Ascending aorta (tissue), 2 donors: ENCODE results near the gene CCT7. TPM values are rescaled to one million over a fixed set of nuclear protein-coding genes. Genes with fewer than 3 reads are reported as not detected.

ENCODE experiments used
- DNase-seq, 2 donors: peaks; one replicate each; pipeline ENCODE4 v3.0.0-alpha.2; 2019; ENCODE audit warnings: low spot score in 2 of 2
- H3K27ac ChIP-seq, 2 donors: fragments of 200-600 bp; sonication (generic); one replicate each; pipeline ENCODE4 v1.5.1; 2016 to 2017; ENCODE audit warnings: mild to moderate bottlenecking in 1 of 2
- H3K27me3 ChIP-seq: fragments of 200-600 bp; sonication (generic); one replicate; pipeline ENCODE4 v1.5.1; 2017
- H3K36me3 ChIP-seq, 2 donors: fragments of 200-600 bp; sonication (generic); one replicate each; pipeline ENCODE4 v1.5.1; 2016
- H3K4me1 ChIP-seq, 2 donors: fragments of 200-600 bp; sonication (generic); one replicate each; pipeline ENCODE4 v1.5.1; 2016 to 2017; ENCODE audit warnings: mild to moderate bottlenecking in 1 of 2
- H3K4me3 ChIP-seq, 2 donors: fragments of 200-600 bp; sonication (generic); one replicate each; pipeline ENCODE4 v1.5.1; 2016 to 2017; ENCODE audit warnings: mild to moderate bottlenecking in 1 of 2
- H3K9me3 ChIP-seq, 2 donors: fragments of 200-600 bp; sonication (generic); one replicate each; pipeline ENCODE4 v1.5.1; 2016
- intact Hi-C: fragments of 100-400 bp; cut with DNase I; formaldehyde crosslinking; loops from one replicate; pipeline ENCODE4 v1.15.1; 2023
- total RNA-seq: library from RNA; depleted of rRNA; stranded (reverse); fragments of >200 nt; gene quantifications from one replicate; pipeline ENCODE4 v1.1.0, GENCODE V29; 2016
- TF ChIP-seq, protein P1 (sequence below), 3 experiments: fragments of 200-600 bp in 2 of 3; fragments of 450-650 bp in 1 of 3; sonication (generic) in 2 of 3; IDR thresholded peaks; one replicate each; pipeline ENCODE4 v1.5.1; 2016 to 2019; ENCODE audit warnings: antibody characterized with exemption in 3 of 3, mild to moderate bottlenecking in 1 of 3, moderate library complexity in 1 of 3

The CCT7 gene
- total RNA-seq, 1 donor from 2014 or later: 226 TPM

DNA sequence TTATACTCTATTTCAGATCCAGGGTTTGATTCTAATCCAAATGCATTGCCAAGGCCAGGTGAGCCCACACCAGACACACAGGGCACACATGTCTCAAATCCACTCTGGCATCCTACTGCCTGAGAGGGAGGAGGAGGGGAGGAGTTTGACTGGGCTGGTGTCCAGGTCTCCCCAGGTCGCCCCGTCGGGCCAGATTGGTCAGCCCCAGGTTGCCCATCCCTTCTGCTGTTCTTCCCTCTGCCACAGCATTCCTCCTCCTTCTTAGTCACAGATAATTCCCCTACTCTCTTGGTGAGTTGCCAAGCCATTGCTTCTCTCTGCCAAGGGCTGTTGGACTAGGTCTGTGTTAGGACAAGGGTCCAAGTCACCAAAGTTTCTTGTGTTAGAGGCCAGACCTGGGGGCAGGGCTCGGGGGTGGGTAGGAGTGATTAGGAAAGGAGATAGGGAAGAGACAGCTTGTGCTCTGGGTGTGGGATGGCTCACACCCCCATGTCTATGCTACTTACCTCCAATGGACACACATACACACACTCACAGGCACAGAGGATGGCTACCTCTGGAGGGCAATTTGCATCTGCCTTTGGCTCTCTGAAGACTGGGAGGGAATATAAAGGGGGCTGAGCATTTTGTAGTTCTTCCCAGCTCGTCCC is 61.8 kb downstream of the CCT7 start:
- no peak overlapping the region for H3K4me3 ChIP-seq
- peaks cover 0 to 3% of the 10 kb centered on the region in 2 donors for H3K4me1 ChIP-seq
- TF ChIP-seq, protein P1, sequence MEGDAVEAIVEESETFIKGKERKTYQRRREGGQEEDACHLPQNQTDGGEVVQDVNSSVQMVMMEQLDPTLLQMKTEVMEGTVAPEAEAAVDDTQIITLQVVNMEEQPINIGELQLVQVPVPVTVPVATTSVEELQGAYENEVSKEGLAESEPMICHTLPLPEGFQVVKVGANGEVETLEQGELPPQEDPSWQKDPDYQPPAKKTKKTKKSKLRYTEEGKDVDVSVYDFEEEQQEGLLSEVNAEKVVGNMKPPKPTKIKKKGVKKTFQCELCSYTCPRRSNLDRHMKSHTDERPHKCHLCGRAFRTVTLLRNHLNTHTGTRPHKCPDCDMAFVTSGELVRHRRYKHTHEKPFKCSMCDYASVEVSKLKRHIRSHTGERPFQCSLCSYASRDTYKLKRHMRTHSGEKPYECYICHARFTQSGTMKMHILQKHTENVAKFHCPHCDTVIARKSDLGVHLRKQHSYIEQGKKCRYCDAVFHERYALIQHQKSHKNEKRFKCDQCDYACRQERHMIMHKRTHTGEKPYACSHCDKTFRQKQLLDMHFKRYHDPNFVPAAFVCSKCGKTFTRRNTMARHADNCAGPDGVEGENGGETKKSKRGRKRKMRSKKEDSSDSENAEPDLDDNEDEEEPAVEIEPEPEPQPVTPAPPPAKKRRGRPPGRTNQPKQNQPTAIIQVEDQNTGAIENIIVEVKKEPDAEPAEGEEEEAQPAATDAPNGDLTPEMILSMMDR (IDR thresholded peaks at IDR 0.05): no peak
- intact Hi-C loops: no loop called here
- H3K9me3 ChIP-seq: no peaks in the 10 kb centered on the region
- H3K36me3 ChIP-seq: no peaks in the 10 kb centered on the region
- no peak for DNase-seq
- no peak overlapping the region for H3K27ac ChIP-seq
- H3K27me3 ChIP-seq: peaks cover 29% of the 10 kb centered on the region

DNA sequence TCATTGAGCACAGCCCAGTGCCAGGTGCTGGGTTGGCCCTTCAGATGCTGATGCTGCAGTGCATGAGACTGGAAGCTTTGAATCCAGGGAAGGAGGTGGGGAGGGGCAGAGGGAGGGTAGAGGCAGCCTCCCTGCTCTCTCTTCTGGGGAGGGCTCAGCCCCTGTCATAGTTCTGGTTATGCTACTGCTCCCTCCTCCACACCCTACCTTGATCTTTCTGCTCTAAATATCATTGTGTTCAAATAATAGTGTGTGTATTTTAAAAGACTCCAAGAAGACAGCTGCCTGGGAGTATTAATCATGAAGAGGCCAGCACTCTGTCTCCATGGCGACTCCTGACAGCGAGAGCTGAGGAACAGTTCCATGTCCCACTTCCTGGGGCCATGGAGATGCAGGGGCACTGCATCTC is 63.0 kb downstream of the CCT7 start:
- Histone ChIP-seq H3K27ac (no peak overlapping the region), H3K27me3 (peaks cover 21% of the 10 kb centered on the region), H3K4me3 (no peak overlapping the region), H3K4me1 (peaks cover 0 to 3% of the 10 kb centered on the region in 2 donors), H3K9me3 (no peaks in the 10 kb centered on the region), H3K36me3 (no peaks in the 10 kb centered on the region)
- no peak for DNase-seq
- intact Hi-C loops: no loop called here
- TF ChIP-seq, protein P1 (IDR thresholded peaks at IDR 0.05): no peak

DNA sequence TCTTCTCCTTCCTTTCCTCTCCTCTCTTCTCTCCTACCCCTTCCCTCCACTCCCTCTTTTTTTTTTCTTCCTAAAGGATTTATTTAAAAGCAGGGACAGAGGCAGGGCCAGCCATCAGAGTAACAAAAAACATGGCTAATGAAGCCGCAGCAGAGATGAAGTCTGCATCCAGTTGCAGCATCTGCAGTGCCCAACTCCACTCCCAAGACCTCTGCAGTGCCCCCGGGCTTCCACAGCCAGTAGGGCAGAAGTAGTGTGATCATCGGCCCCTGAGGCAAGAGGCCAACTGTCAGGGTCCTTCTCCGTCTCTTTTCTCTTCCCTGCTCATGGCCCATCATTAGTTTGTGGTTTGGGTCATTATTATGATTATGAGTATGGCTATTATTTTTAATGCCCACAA is 63.5 kb downstream of the CCT7 start:
- Histone ChIP-seq H3K4me1 (peaks cover 0 to 3% of the 10 kb centered on the region in 2 donors), H3K4me3 (no peak overlapping the region), H3K27ac (no peak overlapping the region), H3K27me3 (peaks cover 17% of the 10 kb centered on the region), H3K9me3 (no peaks in the 10 kb centered on the region), H3K36me3 (no peaks in the 10 kb centered on the region)
- DNase-seq: no peak
- TF ChIP-seq, protein P1 (IDR thresholded peaks at IDR 0.05): no peak
- intact Hi-C loops: no loop called here

DNA sequence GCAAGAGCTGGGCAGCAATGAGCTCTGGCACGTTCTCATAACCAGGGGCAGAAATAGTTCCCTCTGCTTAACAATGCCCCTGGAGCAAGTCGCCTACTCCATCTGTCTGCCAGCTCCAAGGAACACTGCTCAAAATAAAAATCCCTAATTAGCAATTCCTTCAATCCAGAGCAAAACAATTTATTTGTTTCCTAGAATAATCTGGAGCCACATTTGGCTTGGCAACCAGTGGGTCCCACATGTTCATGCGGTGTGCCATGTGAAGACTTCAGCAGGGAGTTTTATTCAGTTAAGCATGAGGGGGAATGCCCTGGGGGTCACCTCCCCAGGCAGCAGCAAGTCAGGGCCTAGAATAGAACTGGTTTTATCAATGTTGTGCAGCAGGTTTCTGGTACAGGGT is 66.8 kb downstream of the CCT7 start:
- no peak for DNase-seq
- Histone ChIP-seq H3K4me1 (no peaks in the 10 kb centered on the region), H3K36me3 (no peaks in the 10 kb centered on the region), H3K27ac (no peak overlapping the region), H3K4me3 (no peak overlapping the region), H3K27me3 (peaks cover 1% of the 10 kb centered on the region), H3K9me3 (no peaks in the 10 kb centered on the region)
- intact Hi-C loops: no loop called here
- TF ChIP-seq, protein P1 (IDR thresholded peaks at IDR 0.05): no peak

DNA sequence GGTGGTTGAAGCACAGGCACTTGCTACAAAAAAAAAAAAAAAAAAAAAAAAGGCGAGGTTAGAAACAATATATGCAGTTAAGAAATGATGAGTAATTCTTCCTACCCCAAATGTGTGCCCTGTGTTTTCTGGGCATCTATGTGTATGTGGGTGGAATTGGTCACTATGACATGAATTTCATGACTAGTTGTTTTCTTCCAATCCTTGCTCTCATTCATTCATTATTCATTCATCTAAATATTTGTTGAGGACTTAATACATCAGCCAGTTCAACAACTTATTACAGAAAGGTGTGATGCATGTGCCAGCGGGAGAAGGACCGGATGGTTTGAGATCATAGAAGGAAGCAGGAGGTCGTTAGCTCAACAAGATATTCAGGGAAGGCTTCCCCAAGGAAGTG is 67.5 kb downstream of the CCT7 start:
- intact Hi-C loops: no loop called here

More for the DNA sequence above, 67.5 kb downstream of the CCT7 start:
- Histone ChIP-seq H3K9me3 (no peaks in the 10 kb centered on the region), H3K4me3 (no peak overlapping the region), H3K36me3 (no peaks in the 10 kb centered on the region), H3K27ac (no peak overlapping the region), H3K4me1 (no peaks in the 10 kb centered on the region), H3K27me3 (no peaks in the 10 kb centered on the region)
- TF ChIP-seq, protein P1 (IDR thresholded peaks at IDR 0.05): no peak
- DNase-seq: no peak

Other genes starting within 250 kb of the CCT7 start
- 9.3 TPM for gene SFXN5, start 162.6 kb upstream of the CCT7 start, total RNA-seq
- 95.3 TPM for gene RAB11FIP5, start 121.4 kb upstream of the CCT7 start, total RNA-seq
- not detected for gene NOTO, start 31.7 kb upstream of the CCT7 start, total RNA-seq
- 10.1 TPM for gene SMYD5, start 20.1 kb upstream of the CCT7 start, total RNA-seq
- 77.0 TPM for gene PRADC1, start 1.1 kb upstream of the CCT7 start, total RNA-seq
- 5.2 TPM for gene FBXO41, start 50.2 kb downstream of the CCT7 start, total RNA-seq
- gene EGR4, start 59.2 kb downstream of the CCT7 start, total RNA-seq: not detected
- gene ALMS1, start 151.5 kb downstream of the CCT7 start, total RNA-seq: 12.8 TPM